Umbilical cord (tissue), 2 donors: ENCODE data around the gene PDE4C. TPM values are rescaled to one million over a fixed set of nuclear protein-coding genes. Genes with fewer than 3 reads are reported as not detected.

Experiments used
- DNase-seq: peaks from one replicate; pipeline ENCODE4 v3.0.0-alpha.2; 2015; ENCODE audit warnings: low spot score
- total RNA-seq: library from RNA; depleted of rRNA; stranded (reverse); fragments of >200 nt; gene quantifications from one replicate; pipeline ENCODE4 v1.2.3, GENCODE V29; 2014; ENCODE audit warnings: low replicate concordance; ENCODE audit not compliant: insufficient read depth

The PDE4C gene
- total RNA-seq, 1 donor from 2014 or later: 9.9 TPM

DNA sequence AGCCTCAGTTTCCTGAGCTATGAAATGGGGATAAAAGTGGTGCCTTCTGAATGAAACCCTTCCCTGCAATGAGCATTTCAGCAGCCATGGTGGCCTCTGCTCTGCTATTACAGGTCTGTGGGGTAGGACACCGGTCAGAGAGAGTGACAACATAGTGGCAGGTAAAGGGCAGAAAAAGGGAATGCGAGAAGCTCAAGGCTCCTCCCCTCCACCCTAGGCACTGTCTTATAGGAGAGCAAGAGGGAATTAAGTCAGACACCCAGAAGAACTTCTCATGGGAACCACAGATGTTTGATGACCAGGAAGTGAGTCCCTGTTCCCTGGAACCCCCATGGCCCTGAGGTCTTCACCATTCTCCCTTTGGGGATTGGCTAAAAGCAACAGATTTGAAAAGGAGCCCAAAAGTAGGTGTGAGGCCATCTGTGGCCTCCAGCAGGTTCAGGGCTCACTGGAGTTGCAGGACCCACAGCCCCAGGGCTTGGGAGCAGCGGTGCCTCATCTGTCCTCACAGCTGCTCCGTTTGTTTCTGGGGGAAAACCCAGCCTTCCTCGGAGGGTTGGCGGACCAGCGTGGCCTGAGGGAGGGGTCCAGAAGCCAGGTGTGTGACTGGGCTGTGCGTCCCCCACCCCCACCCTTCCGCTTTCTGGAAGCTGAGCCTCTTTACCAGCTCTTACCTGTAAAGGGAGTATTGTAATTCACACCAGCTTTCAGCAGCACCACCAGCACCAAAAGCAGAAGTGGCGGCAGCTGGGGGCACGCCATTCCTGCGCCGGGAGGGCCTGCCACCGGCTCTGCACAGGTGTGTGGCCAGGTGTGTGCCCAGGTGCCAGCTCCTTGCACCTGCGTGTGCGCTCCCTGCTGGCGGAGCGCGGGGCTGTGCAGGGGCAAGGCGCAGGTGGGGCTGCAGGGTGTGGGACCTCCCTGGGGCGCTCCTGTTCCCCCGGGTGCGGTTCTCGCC, 28.6 kb upstream of the PDE4C start:
- no peak for DNase-seq

DNA sequence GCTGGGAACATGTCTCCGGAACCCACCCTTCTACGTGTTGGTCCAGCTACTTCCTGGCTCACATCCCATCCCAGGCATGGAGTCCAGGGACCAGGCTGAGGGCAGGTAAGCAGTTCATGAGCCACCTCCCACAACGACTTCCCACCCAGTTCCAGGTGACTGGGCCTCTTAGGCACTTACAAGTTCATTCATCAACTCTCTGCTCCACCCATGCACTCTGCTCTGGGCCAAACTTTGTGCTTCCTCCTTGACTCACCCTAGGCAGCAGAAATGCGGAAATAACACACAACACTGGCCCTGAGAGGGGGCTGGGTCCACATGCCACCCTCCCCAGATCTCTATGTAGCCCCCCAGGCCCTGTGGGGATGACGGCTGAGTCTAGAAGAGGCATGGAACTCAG, 27.5 kb upstream of the PDE4C start:
- no peak for DNase-seq

DNA sequence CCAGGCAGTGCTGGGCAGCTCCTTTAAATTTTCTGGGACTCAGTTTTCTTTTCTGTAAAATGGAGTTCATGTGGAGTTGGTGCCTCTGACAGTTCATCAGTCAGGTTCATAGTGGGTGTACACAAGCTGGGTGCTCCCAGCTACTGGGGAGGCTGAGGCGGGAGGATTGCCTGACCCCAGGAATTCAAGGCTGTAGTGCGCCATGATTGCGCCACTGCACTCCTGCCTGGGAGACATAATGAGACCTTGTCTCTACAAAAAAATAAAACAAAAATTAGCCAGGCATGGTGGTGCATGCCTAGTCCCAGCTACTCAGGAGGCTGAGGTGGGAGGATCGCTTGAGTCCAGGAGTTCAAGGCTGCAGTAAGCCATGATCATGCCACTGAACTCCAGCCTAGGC, 26.9 kb upstream of the PDE4C start:
- no peak for DNase-seq

DNA sequence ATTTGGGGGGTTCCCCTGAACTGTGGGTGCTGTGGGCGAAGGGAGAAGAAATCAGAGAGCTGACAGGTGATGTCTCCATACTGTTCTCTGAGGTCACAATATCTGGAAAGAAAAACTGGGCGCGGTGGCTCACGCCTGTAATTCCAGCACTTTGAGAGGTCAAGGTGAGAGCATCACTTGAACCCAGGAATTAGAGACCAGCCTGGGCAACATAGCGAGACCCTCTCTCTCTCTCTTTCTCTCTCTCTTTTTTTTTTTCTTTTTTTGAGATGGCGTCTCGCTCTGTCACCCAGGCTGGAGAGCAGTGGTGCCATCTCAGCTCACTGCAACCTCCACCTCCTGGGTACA, 26.1 kb upstream of the PDE4C start:
- no peak for DNase-seq

DNA sequence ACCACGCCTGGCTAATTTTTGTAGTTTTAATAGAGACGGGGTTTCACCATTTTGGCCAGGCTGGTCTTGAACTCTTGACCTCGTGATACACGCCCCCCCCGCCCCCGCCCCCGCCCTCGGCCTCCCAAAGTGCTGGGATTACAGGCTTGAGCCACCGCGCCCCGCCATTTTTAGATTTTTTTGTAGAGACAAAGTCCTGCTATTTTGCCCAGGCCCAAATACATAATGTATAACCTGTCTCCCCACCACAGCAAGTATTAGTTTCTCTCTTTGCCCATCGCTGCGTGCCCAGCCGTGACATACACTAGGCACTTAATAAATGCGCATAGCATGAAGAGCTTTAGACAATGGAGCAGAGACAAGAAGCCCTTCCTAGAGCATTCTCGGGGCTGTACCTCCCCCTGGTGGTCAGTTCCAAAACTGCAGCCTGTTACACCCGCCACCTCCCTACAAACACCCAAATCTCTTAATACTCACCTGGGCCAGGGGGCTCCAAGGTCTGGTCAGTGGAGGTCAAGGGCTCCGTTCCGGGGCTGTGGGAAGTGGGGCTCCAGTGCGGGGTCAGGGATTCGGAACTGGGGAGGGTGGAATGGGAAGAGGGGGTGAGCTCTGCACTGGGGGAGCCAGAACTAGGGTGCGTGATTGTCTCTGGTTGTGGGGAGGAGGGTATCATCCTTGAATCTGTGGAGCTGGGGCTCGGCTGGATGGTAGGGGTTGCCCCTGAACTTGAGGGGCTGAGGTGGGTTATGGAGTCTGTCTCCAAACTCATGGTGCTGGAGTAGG, 25.5 kb upstream of the PDE4C start:
- DNase-seq: peak; percentile 66

DNA sequence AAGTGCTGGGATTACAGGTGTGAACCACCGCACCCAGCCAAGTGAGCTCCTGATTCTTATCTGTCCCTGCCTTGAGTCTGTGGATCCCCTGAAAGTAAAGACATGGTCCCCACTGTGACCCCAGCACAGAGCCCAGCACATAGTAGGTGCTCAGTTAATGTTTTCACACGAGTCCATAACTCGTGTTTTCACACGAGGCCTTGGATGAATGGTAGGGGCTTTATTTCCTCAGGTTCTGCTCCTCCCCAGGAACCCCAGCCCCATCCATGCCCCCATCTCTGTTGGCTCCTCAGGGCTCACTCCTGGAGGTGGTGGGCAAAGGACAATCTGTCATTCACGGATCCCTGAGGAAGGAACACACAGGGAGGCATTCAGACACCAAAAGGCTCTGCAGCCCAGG, 23.6 kb upstream of the PDE4C start:
- DNase-seq: no peak

DNA sequence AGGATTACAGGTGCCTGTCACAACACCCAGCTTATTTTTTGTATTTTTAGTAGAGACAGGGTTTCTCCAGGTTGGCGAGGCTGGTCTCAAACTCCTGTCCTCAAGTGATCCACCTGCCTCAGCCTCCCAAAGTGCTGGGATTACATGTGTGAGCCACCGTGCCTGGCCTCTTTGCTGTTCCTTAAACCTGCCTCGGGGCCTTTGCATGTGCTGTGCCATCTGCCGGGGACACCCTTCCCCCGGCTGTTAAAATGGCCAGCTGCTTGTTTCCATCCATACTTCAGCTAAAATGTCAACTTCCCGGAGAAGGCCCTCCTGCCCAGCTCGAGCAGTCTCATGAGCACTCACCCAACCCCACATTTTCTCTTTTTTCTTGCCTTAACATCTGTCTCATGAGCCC, 19.1 kb upstream of the PDE4C start:
- DNase-seq: no peak

DNA sequence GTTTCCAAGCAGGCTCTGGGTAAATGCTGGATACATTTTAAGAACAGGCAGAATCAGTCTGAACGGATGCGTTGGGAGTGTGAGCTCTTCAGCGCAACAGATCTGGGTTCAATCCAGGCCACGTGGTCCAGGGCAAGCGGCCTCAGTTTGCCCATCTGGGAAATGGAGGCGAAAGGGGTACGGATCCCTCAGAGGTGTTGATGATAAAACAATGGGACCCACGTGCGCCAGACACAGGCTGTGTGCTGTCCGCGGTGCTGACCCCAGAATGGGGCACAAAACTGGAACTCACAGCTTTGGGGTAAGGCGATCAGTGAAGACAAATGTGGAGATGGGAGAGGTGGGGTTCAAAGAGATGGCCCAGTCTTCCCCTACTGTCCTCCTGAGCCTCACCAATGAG, 13.1 kb upstream of the PDE4C start:
- no peak for DNase-seq

DNA sequence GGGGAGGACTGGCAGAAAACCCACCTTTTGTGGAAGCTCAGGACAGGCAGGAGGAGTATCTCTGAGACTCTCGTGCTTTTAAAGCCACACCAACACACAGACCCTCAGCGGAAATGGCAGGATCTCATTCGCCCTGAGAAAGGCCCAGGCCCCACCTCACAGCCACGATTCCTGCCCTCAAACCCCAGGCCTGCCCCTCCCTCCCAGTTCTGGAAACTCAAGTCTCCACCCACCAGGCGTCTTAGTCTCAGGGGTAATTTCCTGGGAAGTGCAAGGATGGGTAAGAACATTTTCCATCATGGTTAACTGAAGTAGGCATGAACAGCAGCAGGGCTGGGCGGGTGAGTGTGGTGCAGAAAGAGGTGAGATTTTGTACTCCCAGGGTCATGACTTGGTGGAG, 8.0 kb upstream of the PDE4C start:
- DNase-seq: no peak

DNA sequence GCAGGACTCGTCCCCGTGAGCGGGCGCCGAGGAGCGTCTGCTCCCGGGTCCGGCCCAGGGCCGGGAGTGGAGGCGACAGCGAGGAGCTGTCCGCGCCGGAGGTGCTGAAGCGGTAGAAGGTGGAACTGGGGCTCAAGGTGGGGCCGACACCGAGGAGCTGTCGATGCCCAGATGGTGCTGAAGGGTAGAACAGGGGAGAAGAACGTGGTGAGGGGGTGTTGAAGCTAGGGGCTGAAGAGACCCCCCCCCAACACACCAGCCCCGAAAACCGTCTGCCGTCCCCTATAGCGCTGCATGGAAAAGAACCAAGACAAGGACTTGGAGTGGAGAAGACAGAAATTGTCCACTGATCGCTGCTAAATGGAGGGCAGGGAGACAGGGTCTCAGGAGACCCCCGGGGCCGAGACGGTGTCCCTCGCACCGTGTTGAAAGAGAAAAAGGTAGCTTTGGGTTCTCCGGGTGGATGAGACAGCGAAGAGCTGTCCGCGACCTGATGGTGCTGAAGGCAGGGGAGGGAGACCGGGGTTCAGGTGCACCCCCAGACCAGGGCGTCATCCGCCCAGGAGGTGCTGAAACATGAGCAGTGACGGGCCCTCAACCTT, 7.1 kb upstream of the PDE4C start:
- DNase-seq: peak; percentile 42

DNA sequence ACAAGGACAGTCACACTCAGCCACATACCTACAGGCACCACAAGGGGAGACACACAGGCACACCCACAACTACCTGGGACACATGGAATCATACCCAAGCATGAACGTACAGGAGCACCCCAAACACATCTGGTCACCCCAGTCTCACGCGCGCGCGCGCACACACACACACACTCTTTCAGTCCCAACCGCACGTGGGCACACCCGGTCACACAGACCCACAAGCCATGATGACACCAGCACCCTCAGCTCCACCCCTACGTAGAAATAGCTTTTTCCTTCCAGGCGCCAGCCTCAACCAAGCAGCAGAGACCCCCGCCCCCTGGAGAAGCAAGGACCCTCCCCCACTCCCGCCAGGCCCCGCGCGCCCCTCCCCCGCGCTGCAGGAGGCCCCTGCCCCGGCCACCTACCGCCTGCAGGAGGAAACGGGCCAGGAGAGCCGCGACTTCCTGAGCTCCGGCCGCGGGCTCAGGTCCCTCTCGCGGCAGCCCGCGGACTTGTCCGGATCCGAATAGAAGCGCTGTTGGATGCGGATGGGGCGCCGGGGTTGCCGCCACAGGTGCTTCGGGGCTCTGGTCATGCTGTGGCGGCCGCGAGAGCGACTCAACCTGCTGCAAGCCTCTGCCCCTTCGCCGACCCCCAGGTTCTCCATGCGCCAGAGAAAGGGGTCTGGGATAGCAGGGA, 6.4 kb upstream of the PDE4C start:
- no peak for DNase-seq

DNA sequence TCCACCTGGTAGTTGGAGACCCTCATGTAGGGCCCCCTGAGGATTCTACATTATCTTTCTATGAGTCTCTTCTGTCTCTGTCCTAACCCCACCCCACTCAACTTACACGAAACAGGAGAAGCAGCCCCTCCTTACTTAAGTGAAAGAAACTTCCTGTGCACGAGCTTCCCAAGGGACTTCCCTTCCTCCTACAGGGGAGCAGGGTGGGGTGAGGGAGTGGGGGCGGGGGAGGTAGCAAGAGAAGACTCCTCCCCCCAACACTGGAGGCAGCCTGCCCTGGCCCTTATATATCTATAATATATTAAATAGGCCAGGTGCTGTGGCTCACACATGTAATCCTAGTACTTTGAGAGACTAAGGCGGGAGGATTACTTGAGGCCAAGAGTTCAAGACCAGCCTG, 5.5 kb upstream of the PDE4C start:
- no peak for DNase-seq

DNA sequence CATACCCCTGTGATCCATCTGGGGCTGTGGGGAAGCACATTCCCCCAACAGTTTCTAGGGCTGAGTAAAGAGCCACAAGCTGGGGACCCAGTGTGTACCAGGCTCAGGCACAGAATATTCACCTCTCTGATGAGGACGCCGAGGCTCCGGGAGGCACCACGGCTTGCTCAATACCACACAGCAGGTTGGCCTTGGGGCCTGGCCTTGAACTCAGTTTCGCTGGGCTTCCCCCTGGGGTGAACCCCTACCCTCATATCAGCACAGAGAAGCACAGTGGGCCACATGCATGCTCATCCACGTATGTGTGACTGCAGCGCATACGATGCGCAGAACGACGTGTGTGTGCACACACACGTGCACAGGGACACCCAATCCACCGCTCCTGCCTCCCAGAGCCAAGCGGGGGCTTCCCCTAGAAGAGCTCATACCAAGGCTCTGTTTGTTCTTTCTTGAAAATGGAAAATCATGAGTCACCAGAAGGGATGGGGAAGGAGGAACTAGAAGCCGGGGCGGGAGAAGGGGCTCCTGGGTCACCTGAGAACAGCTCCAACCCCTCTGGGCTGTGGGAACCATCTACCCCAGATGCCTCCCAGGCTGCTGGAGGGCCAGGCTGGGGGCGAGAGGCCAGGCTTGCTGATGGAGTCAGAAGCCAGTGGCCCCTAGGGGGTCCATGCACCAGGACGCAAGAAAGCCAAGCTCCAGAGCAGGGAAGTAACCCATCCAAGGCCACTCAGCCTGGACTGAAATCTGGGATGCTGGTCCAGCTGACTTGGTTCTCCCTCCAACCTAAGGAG, 4.9 kb upstream of the PDE4C start:
- DNase-seq: no peak

DNA sequence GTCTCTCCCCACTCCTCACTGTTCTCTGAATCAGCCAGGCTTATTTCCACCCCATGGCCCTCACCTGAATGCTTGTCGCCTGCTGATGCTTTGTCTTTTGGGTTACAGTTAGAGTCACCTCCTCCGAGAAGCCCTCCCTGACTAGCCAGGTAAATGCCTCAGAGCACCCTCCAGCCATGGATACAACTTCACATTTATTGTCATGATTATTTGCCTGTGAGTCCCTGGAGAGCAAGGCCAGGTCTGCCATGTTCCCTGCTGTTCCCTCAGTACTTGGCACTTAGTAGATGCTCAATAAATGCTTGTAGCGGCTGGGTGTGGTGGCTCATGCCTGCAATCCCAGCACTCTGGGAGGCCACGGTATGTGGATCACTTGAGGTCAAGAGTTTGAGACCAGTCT, 3.7 kb upstream of the PDE4C start:
- DNase-seq: no peak

DNA sequence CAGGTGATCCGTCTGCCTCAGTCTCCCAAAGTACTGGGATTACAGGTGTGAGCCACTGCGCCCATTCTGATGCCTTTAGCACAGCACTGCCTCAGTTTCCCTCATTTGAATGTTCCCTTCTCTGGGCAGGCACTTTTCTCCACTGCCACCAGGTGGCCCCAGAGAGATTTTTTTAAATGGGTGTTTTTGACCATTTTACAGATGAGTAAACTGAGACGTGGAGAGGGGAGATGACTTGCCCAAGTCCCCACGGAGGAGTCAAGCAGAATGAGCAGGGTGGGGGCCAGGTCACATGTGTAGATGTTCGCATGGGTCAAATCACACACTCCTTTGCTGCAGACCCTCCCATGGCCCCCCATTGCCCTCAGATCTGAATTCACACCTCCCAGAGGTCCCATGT, 3.2 kb upstream of the PDE4C start:
- DNase-seq: no peak

DNA sequence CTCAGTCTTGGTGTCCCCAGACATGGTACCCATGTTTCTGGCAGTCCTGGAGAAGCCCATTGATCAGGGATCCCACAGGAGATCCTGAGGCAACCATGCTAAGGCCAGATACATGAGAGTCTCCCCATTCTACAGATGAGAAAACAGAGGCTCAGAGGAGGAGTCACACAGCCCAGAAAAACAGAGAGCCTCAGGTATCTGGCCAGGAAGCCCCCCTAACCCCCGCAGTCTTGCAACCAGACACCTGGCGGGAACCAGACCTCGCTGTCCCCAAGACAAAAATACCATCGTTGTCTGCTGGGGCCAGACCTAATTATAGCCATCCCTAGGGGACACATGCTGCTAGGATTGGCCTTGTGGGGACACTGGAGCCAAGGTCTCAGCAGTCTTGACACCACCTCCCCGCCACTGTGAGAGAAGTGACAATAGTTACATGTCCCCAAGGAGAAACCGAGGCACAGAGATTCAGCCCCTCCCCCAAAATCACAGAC, 1.6 kb upstream of the PDE4C start:
- DNase-seq: no peak

DNA sequence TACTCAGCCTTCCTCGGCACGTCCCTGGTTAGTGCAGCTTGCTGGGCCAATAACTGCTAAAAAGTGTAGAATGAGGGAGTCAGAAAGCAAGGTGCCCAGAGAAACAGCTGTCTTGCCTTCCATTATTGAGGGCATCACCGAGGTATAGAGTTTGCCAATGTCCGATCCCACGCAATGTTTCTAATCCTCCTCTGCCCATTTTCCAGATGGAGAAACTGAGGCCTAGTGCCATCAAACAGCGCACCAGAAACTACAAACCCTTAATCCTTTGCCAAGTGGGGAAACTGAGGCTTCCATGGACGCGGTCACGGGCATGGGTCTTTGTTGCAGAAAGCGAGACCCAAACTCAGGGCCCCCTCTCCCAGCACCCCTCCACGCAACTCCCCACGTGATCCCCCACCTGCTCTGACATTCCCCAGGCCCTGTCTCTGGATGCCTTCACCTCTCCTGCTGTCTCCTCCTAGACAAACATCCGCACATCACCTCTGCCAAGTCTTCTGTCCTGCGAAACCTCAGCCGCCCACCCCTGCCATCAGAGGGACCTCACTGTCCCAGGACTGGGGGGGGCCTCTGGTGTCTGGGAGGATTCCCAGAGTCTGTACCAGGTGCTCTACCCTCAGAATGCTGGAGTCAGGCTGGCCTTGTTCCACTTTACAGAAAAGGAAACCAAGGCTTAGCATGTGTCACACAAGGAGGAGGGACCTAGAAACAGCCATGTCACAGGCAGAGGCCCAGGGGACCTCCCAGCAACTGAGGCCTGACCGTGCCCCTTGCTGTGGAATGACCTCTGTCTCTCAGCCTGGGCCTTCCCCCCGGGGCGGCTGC, 930 bp upstream of the PDE4C start:
- DNase-seq: no peak

DNA sequence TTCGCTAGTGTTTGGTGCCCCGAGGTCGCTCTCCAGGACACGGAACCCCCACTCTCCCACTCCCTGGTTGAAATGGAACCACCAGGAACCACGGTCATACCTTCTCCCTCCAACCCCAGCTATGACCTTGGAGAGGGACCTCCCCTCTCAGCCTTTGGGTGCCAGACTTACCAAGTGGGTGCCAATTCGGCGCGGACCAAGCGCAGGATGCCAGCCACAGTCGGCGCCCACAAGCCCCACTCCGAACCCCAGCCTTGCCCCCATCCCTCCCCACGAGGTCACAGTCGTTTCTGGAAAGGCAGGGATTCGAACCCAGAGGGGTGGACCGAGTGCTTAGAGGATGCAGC, 910 bp downstream of the PDE4C start:
- DNase-seq: no peak

DNA sequence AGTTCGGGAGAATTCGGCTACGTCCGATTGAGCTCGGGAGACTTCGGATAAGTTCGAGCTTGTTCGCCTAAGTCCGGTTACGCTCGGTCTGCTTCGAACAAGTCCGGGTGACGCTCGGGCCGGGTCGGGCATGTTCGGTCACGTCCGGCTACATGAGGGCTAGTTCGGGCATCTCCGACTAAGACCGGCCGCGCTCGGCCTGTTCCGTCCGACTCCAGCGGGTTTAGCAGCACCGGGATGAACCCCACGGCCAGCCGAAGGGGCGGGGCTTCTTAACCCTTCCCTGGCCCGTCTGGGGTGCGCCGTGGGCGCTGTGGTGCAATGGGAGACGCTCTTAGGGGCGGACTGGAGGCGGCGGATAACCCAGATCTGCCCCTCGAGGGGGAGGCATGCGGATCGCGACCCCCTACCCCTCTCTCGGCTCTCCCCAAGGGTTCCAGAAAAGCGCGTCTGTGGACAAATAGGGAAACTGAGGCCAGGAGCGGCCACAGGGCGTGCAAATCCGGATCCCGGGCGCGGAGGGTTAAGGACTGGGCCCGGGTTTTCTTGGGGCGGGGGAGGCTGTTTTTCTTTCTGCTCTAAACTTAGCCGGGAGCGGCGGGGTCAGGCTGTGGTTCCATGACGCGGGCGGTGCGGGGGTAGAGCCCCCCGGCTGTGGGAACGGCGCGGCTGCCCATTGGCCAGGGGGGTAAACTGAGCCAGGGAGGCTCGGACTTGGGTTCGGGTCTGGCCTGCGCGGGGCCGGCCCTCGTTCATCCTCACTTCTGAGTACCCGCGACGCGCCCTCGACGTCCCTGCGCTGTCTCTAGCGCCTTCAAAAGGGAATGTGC, 1.5 kb downstream of the PDE4C start:
- peak; percentile 99 for DNase-seq
